Endodermal cell (in vitro differentiated cells): Measurements from ENCODE around the gene PTX4. TPM values are rescaled to one million over a fixed set of nuclear protein-coding genes. Genes with fewer than 3 reads are reported as not detected.

Experiments
- DNase-seq: peaks from one replicate; pipeline ENCODE4 v3.0.0-alpha.2; 2017
- H3K27ac ChIP-seq: 2 replicates; pipeline ENCODE4 v1.5.1; 2013; ENCODE audit warnings: mild to moderate bottlenecking, low read depth, low read length, moderate library complexity
- H3K27me3 ChIP-seq: 2 replicates; pipeline ENCODE4 v1.6.1; 2013; ENCODE audit warnings: mild to moderate bottlenecking, low read length, moderate library complexity; ENCODE audit not compliant: insufficient read depth, control insufficient read depth, poor library complexity, severe bottlenecking
- H3K36me3 ChIP-seq: 2 replicates; pipeline ENCODE4 v1.7.0; 2013; ENCODE audit warnings: mild to moderate bottlenecking, low read length, moderate library complexity; ENCODE audit not compliant: control insufficient read depth, insufficient read depth
- H3K4me1 ChIP-seq: one replicate; pipeline ENCODE4 v1.7.0; 2013; ENCODE audit warnings: low read length; ENCODE audit not compliant: control insufficient read depth, insufficient read depth
- H3K4me3 ChIP-seq: 2 replicates; pipeline ENCODE4 v1.5.1; 2013; ENCODE audit warnings: mild to moderate bottlenecking, low read length, moderate library complexity
- H3K9ac ChIP-seq: 2 replicates; pipeline ENCODE4 v1.6.1; 2013; ENCODE audit warnings: mild to moderate bottlenecking, low read length, moderate library complexity; ENCODE audit not compliant: poor library complexity, severe bottlenecking; ENCODE audit errors: extremely low read depth
- H3K9me3 ChIP-seq: 2 replicates; pipeline ENCODE4 v1.6.1; 2013; ENCODE audit warnings: mild to moderate bottlenecking, low read length, moderate library complexity; ENCODE audit not compliant: control insufficient read depth
- H3K27ac Mint-ChIP-seq: 2 replicates; pipeline ENCODE4 v1.8.0; 2020; ENCODE audit warnings: mixed read lengths
- H3K27me3 Mint-ChIP-seq: 2 replicates; pipeline ENCODE4 v1.8.0; 2021; ENCODE audit warnings: mild to moderate bottlenecking, mixed read lengths; ENCODE audit not compliant: insufficient read depth
- H3K36me3 Mint-ChIP-seq: 2 replicates; pipeline ENCODE4 v1.8.0; 2020; ENCODE audit warnings: low read depth, mixed read lengths
- H3K4me1 Mint-ChIP-seq: 2 replicates; pipeline ENCODE4 v1.8.0; 2020; ENCODE audit warnings: mixed read lengths
- H3K4me3 Mint-ChIP-seq: 2 replicates; pipeline ENCODE4 v1.8.0; 2020; ENCODE audit warnings: mild to moderate bottlenecking, moderate library complexity, mixed read lengths
- H3K9me3 Mint-ChIP-seq: 2 replicates; pipeline ENCODE4 v1.8.0; 2020; ENCODE audit warnings: mild to moderate bottlenecking, mixed read lengths
- CTCF ChIP-seq: fragments of 200-600 bp; sonication (generic); conservative IDR thresholded peaks from 2 replicates; pipeline ENCODE4 v1.5.0; 2021; ENCODE audit warnings: antibody characterized with exemption, mild to moderate bottlenecking
- WGBS, 2 experiments: methylation state at CpG; one replicate each; pipeline versions ENCODE4 v1.1.5 to v1.1.7; 2013; ENCODE audit warnings: missing lambda C conversion rate in 2 of 2, mixed read lengths in 1 of 2; ENCODE audit not compliant: insufficient coverage in 1 of 2, insufficient read length in 1 of 2; 5-methylcytosine and 5-hydroxymethylcytosine counted together
- total RNA-seq, 2 donors: library from RNA; stranded (reverse); fragmentation: NEBNext Ultra II Directional in 1 of 2; extraction: Animal tissue kit (Norgen Biotek cat#: 25700) in 1 of 2; gene quantifications; 2 replicates in 1 of 2; 3 replicates in 1 of 2; pipeline ENCODE4 v1.2.1, GENCODE V29; 2021

PTX4 gene
- total RNA-seq, 2 donors from 2014 or later, result not detected

GRCh38 chr16:1533443-1533951 is 44.8 kb upstream of the PTX4 start, which contains the start of gene TMEM204:
Gene TMEM204, plus strand, starts transcription at chr16:1533666. Its CDS starts 610 bp downstream, at chr16:1534276.
- Mint-ChIP-seq H3K4me1 (no peaks in the 10 kb centered on the region), H3K4me3 (no peak within 1 kb of the TSS)

GRCh38 chr16:1532771-1533170 is 44.0 kb upstream of the PTX4 start:
- 89% methylated on average over 7 to 10 of the region's 10 CpGs for WGBS, 2 experiments
- no peak overlapping the region for H3K4me3 Mint-ChIP-seq
- H3K27me3 Mint-ChIP-seq, result no peaks in the 10 kb centered on the region
- Histone ChIP-seq H3K27ac (no peak overlapping the region), H3K9me3 (no peaks in the 10 kb centered on the region), H3K27me3 (no peaks in the 10 kb centered on the region), H3K4me1 (no peaks in the 10 kb centered on the region), H3K9ac (no peak overlapping the region), H3K36me3 (no peaks in the 10 kb centered on the region), H3K4me3 (no peak overlapping the region)
- no peaks in the 10 kb centered on the region for H3K36me3 Mint-ChIP-seq
- no peak overlapping the region for H3K27ac Mint-ChIP-seq
- DNase-seq, result no peak
- no peak for TF ChIP-seq CTCF
- no peaks in the 10 kb centered on the region for H3K9me3 Mint-ChIP-seq
- H3K4me1 Mint-ChIP-seq, result no peaks in the 10 kb centered on the region

More at GRCh38 chr16:1533443-1533951, 44.8 kb upstream of the PTX4 start, which contains the start of gene TMEM204:
- Histone ChIP-seq H3K4me1 (no peaks in the 10 kb centered on the region), H3K9ac (no peak within 1 kb of the TSS), H3K27ac (no peak within 1 kb of the TSS), H3K9me3 (no peaks in the 10 kb centered on the region), H3K36me3 (no peaks in the 10 kb centered on the region), H3K27me3 (no peaks in the 10 kb centered on the region), H3K4me3 (no peak within 1 kb of the TSS)
- Mint-ChIP-seq H3K27ac (no peak within 1 kb of the TSS), H3K36me3 (no peaks in the 10 kb centered on the region), H3K27me3 (no peaks in the 10 kb centered on the region), H3K9me3 (no peaks in the 10 kb centered on the region)
- whole genome bisulfite sequencing, 2 experiments, result 92% methylated on average over 23 to 27 of the region's 27 CpGs
- DNase-seq, result no peak
- TF ChIP-seq CTCF, result no peak

- no peak overlapping the region for H3K4me3 ChIP-seq
- no peak overlapping the region for H3K4me3 Mint-ChIP-seq
- H3K27ac Mint-ChIP-seq, result no peak overlapping the region
- H3K27me3 ChIP-seq, result no peaks in the 10 kb centered on the region
- H3K9ac ChIP-seq, result no peak overlapping the region
- H3K9me3 ChIP-seq, result no peaks in the 10 kb centered on the region
- TF ChIP-seq CTCF, result no peak
- no peak for DNase-seq
- no peaks in the 10 kb centered on the region for H3K27me3 Mint-ChIP-seq
- no peaks in the 10 kb centered on the region for H3K4me1 Mint-ChIP-seq
- H3K36me3 ChIP-seq, result no peaks in the 10 kb centered on the region
- WGBS, 2 experiments, result 92 to 94% methylated on average over 26 to 28 of the region's 28 CpGs
- no peak overlapping the region for H3K27ac ChIP-seq
- H3K9me3 Mint-ChIP-seq, result no peaks in the 10 kb centered on the region
- H3K36me3 Mint-ChIP-seq, result no peaks in the 10 kb centered on the region
- H3K4me1 ChIP-seq, result no peaks in the 10 kb centered on the region
Measured at GRCh38 chr16:1532081-1532760, 43.5 kb upstream of the PTX4 start.
